ENCODE results near the gene MPDZ.
"Not testable (repeated sequence)": the region's sequence is repeated elsewhere in the genome, so short reads cannot be mapped to it uniquely, and the experiment has no call there.

Gene MPDZ

DNA sequence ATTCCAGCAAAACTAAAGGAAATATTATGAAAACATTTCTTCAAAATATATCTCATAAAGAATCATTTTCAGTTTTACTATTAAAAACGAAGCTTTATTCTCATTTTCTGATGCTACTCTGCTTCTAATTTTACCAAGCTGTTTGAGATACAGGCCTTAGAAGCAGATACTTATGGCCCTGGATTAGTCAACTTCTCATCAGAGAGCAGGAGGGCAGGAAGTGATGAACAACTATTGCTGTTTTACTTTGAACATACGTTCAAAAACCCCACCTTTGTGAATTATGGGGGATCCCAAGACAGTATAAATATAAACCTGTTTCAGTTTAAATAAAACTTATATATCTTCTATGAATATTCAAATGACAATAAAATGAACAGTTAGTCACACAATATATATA is 16.0 kb downstream of the MPDZ start:
- no peak for DNase-seq

DNA sequence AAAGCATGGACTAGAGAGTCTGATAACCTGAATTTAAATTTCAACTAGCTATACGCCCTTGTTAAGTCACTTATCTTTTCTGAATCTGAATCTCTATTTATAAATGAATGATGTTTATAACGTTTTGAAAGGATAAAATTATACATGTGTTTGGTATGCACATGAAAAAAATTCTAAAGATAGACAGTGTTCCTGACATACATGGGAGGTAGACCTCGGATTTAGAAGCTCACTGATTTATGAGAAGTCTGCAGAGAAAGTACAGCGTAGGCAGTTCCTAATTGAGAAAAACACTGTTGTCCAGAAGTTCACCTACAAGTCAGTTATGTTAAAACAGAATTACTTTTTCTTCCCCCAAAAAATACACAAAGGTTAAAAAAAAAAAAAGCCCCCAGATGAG is 26.6 kb downstream of the MPDZ start:
- DNase-seq: no peak

GRCh38 chr9:13244181-13244580 is 35.3 kb downstream of the MPDZ start:
- DNase-seq: no peak

DNA sequence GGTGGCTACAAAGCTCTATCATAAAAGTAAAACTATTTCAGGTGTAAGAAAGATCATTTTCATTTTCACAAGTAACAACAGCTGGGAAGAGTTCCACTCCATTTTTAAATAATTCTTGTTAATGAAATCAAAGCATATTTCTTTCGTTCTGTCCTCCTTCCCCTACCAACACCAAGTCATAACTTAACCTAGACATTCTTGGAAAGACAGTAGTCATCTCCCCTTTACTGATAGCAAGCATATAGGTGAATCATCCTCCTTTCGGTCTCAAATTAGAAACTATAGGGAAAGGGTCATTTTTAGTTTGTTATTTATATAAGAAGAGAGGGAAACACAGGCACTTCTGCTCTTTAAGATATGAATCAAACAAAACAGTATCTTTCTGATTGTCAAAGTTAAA is 38.2 kb downstream of the MPDZ start:
- no peak for DNase-seq

DNA sequence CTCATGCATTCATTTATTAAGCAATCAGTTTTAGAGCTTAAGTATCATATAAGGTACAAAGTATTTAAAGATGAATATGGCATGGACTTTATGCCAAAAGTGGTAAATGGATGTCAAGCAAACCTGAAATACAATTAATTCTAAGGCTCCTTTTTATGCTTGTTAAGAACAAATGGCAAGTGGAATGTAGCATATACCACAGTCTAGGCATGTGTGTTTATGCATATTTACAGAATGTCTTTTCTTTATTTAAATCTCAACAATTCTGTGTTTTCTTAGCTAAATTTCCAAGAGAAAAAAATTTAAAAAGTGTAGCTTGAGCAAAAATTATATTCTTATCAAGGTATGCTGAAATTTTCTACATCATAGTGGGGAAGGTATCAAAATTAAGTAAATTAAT is 39.8 kb downstream of the MPDZ start:
- DNase-seq: no peak

GRCh38 chr9:13239208-13239607 is 40.3 kb downstream of the MPDZ start:
- no peak for DNase-seq

DNA sequence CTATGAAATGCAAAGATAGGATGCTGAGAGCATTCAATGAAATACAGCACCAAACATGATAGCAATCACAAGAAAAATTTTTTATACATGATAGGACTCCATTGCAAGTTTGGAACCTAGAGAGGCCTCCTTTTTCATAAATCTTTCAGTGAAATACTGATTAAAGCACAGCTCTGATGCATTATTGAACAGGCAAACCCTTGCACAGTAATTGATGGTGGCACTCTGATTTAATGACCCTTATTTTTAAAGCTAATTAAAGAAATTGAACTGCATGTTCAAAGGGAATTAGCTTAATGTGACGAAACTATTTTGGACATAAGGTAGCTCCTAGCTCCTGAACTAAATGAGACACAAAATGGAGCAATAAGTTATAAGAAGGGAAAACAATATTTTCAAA is 44.6 kb downstream of the MPDZ start:
- no peak for DNase-seq

GRCh38 chr9:13228431-13228830 is 51.1 kb downstream of the MPDZ start:
- no peak for DNase-seq

DNA sequence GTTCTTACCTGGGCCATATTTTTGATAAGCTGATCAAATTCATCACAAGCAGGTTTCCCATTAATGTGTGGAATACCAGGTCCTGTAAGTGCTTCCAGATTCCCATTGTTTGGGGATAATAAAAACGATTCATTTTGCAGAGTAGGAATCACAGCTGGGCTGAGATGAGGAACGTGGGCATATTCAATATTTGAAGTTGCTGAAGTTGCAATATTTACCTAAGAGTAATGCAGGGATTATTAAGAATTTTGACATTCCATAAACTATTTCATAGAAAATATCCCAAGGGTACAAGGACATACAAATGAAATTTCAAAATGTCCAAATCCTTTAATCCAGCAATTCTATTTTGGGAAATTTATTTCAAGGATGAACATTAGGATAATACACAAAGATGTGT is 55.1 kb downstream of the MPDZ start:
- no peak for DNase-seq

DNA sequence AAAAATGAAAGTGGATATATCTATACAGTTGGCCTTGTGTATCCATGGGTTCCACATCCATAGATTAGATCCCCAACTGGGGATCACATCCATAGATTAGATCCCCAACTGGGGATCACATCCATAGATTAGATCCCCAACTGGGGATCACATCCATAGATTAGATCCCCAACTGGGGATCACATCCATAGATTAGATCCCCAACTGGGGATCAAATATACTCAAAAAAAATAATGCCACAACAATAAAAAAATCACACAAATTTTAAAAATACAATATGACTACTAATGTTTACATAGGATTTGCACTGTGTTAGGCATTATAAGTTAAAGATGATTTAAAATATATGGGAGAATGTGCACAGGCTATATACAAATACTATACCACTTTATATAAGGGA is 56.8 kb downstream of the MPDZ start:
- not testable (repeated sequence) for DNase-seq

DNA sequence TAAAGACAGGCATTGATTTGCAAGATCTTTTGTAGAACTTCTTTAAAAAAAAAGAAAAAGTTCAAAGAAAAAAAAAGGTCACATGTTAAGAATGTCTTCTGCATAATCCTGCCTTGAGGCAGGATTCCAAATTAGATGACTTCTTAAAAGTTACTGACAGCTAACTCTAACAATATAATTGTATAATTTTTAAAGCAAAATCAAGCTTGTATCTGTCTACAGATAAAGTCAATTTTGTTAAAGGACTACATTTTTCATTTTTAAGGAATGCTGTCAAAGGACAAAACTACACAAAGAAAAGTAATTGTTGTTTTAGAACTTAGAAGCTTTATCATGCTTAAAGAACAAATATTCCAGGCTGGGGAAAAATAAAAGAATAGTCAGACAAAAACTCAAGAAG is 57.8 kb downstream of the MPDZ start:
- no peak for DNase-seq

DNA sequence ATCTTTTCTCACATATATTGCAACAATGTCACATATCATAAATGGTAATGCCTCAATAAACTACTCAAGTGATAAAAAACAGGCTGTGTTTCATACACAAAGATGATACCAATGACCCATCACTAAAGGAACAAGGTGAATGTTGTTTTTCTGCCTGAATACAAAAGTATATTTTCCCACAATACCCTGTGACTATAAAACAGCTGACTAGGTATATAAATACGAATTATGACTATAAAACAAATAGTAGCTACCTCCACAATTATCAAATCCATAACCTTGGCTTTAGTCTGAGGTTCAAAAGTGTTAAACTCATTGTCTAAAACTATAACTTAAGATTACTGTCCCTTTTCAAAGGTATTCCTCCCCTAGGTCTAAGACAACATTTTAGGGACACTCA is 58.7 kb downstream of the MPDZ start:
- DNase-seq: no peak

DNA sequence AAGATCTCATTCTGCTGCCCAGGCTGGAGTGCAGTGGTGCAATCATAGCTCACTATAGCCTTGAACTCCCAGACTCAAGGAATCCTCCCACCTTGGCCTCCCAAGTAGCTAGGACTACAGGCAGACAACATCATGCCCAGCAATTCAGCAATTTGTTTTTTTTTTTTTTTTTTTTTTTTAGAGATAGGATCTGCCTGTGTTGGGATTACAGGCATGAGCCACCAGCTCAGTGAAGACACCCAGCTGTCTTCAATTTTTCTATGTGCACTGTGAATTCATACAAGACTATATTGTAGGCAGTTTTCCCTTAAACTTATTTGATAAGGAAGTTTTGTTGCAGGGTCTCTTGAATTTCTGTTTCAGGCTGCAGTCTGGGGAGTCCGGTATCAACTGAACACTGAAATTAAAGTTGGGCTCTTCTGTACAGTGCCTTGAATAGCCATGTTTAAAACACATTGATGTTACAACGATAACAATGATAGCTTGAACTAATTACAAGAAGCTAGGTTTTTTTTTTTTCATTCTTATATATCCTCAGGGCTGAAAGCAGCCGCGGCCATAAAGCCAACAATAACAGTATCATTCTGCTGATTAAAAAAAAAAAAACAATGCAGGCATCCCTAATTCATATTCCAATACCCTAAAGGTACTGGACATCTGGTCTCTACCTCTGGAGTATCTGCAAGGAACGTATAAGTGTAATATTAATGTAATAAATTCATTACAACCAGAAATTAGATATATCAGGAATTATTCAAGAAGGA is 63.5 kb downstream of the MPDZ start:
- DNase-seq: no peak

DNA sequence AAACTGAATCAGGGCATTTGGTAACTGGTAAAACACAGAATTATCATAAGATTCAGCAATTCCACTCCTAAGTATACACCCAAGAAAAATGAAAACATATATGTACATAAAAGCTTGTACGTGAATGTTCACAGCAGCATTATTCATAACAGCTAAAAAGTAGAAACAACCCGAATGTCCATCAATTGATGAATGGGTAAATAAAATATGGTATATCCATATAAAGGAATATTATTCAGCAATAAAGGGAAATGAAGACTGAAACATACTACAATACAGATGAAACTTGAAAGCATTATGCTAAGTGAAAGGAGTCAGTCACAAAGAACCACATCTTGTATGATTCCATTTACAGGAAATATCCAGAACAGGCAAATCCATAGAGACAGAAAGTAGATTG is 65.5 kb downstream of the MPDZ start:
- no peak for DNase-seq

GRCh38 chr9:13213337-13213736 is 66.2 kb downstream of the MPDZ start:
- DNase-seq: no peak

GRCh38 chr9:13210306-13210705 is 69.2 kb downstream of the MPDZ start:
- DNase-seq: no peak

- no peak for DNase-seq
Observed at GRCh38 chr9:13209498-13209897, 70.0 kb downstream of the MPDZ start.

GRCh38 chr9:13205824-13206223 is 73.7 kb downstream of the MPDZ start:
- DNase-seq: no peak

DNA sequence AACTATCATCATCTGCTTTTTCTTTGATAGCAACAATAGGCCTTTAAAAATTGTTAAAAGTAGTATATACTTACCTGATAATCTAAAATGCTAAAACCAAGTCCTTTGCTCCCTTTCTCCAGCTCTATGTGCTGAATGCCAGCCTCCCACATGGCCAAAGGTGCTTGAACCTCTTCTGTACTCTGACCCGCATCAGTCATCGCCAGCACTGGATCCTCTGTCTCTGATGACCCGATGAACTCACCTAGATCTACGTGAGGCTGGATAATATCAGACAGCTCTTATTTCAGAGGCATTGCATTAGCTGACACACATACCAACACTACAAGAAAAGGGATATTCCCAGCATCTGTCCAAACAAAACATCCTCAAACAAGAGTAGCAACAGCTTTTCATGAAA is 89.5 kb downstream of the MPDZ start:
- DNase-seq: no peak

GRCh38 chr9:13189362-13189761 is 90.1 kb downstream of the MPDZ start:
- no peak for DNase-seq

DNA sequence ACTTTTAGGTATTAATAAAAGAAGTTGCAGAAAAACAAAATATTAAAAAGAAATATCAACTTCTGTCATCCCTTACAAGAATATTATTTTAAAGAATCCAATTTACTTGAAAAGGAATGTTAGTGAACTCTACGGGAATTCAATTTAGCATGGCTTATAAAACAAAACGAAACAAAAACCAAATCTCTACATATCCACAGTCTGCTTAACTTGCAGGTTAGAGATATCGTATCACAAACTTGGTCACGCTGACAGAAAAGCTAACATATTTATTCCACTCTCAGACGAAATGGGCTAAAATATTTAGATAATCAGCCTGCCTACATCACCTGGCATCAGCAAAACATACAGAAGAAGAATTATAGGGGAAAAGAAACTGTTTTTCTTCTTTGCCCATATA is 92.7 kb downstream of the MPDZ start:
- no peak for DNase-seq

GRCh38 chr9:13186091-13186490 is 93.4 kb downstream of the MPDZ start:
- DNase-seq: no peak

- no peak for DNase-seq
Observed at GRCh38 chr9:13181652-13182051, 97.8 kb downstream of the MPDZ start.

GRCh38 chr9:13179257-13179656 is 100.2 kb downstream of the MPDZ start:
- peak; percentile 10 for DNase-seq

- no peak for DNase-seq
Observed at GRCh38 chr9:13175732-13176131, 103.8 kb downstream of the MPDZ start.

All from NCI-H1436 (cell line).